ENCODE results near the gene BMPR1B.
"Not testable (repeated sequence)": the region's sequence is repeated elsewhere in the genome, so short reads cannot be mapped to it uniquely, and the experiment has no call there.

BMPR1B gene

DNA sequence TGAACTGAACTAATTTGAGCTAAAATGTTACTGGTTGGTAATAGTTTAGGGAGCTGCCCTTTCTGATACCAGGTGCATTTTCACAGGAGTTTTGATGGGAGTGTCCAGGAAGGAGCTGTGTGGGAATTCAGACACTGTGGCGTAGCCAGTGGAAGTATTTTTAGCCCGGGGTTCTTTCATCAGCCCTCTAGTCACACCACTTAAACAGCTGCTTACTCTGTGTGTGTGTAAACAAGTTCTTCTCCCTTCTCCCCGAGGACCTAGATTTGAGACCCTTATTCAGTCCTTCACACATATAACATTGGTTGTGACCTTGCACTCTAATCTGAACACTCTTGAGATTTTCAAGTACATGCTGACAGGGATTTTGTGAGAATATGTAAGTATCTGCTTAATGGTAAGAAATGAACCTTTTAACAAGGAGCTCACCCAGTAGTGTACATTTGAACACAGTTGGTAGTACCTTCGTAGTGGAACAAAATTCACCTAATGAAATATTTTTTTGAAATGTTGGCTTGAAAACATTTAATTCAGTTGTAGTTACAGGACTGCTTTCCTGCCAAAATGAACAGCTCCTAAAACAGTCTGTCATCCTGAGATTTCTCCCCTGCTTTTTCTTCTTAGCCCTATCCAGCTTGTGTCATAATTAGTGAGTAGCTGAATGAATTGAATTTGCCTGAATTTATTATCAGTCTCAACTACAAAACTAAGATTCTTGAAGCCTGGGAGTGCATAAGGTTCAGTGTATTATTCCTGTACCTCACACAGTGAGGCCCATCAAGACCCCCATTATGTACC is 61.8 kb downstream of the BMPR1B start:
- DNase-seq (ENCODE audit: insufficient read length, low spot score) (no peak), FAIRE-seq (no peak)
- TF ChIP-seq TAF1 (IDR thresholded peaks at IDR 0.05; ENCODE audit: low read depth, low read length) (no peak), POLR2AphosphoS5 (IDR thresholded peaks at IDR 0.05; ENCODE audit: low read depth, low read length) (no peak), SPI1 (IDR thresholded peaks at IDR 0.05; ENCODE audit: low read depth, low read length) (no peak), PAX5 (IDR thresholded peaks at IDR 0.05; ENCODE audit: insufficient read depth, low read length, severe bottlenecking) (no peak), POU2F2 (IDR thresholded peaks at IDR 0.05; ENCODE audit: low read depth, low read length) (no peak), POLR2A (IDR thresholded peaks at IDR 0.05; ENCODE audit: low read depth, low read length) (no peak)

DNA sequence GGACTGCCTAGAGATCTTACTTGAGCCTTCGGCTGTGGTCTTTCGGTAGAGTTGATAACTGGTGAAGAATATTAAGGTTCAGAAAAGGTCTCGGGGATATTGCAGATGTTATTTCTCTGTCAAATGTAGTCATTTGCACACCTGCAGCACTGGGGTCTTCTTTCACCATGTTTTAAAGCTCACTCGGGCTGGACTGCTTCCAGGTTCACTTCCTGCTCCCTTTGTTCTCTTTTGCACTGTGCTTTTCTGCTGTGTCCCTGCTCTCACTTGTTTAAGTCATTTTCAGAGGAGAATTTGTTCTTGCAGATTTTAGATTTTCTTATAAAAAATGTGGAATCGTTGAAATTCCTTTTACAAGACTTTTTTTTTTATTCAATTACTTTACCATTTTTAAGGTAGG is 68.5 kb downstream of the BMPR1B start:
- DNase-seq (ENCODE audit: insufficient read length, low spot score) (no peak), FAIRE-seq (no peak)
- TF ChIP-seq POU2F2 (IDR thresholded peaks at IDR 0.05; ENCODE audit: low read depth, low read length) (no peak), PAX5 (IDR thresholded peaks at IDR 0.05; ENCODE audit: insufficient read depth, low read length, severe bottlenecking) (no peak), TAF1 (IDR thresholded peaks at IDR 0.05; ENCODE audit: low read depth, low read length) (no peak), POLR2A (IDR thresholded peaks at IDR 0.05; ENCODE audit: low read depth, low read length) (no peak), SPI1 (IDR thresholded peaks at IDR 0.05; ENCODE audit: low read depth, low read length) (no peak), POLR2AphosphoS5 (IDR thresholded peaks at IDR 0.05; ENCODE audit: low read depth, low read length) (no peak)

DNA sequence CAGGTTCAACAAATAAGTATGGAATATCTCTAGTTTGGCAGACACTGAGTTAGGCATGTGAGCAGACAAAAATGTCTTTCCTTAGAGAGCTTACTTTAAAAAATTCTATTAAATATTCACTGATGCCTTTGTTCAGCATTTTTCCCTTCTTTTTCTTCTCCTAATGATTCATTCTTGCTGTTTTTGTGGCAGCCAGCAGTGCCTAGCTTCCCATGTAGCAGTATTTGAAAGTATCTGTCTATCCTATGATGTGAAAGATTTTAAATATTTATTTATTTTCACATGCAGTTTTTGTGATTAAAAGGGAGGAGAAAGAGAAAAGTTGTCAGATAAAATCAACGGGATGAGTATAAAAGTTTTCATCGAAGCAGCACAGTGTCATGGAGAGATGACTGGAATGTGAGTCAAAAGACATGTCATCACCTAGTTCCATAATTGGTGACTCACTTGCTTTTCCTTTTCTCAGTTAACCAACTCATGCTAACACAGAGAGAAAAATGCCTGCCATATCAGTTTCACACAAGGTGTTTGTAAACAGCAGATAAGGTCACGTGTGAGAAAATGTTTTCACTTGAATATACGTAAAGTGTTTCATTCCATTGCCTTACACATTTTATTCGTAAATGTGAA is 69.8 kb downstream of the BMPR1B start:
- no peak for DNase-seq (ENCODE audit: insufficient read length, low spot score)
- FAIRE-seq: no peak
- no peak for TF ChIP-seq TAF1 (IDR thresholded peaks at IDR 0.05; ENCODE audit: low read depth, low read length)
- no peak for TF ChIP-seq POLR2AphosphoS5 (IDR thresholded peaks at IDR 0.05; ENCODE audit: low read depth, low read length)
- no peak for TF ChIP-seq PAX5 (IDR thresholded peaks at IDR 0.05; ENCODE audit: insufficient read depth, low read length, severe bottlenecking)
- TF ChIP-seq POLR2A (IDR thresholded peaks at IDR 0.05; ENCODE audit: low read depth, low read length): no peak

DNA sequence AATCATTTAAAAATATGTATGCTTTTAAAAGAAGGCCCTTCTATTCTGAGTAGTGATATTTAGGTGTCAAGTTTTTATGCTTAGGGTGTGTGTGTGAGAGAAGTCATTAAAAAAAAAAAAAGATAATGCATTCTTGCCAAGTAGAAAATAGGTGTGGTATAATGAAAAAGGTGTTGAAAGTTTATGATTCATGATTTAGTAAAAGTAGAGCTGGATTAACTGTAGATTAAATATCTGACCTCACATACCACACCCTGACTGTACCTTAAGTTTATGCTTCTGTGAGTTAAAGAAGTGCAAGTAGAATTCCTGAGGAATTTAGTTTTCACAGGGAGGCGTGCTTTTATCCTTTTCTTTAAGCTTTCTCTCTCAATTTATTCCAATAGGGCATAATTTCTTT is 71.1 kb downstream of the BMPR1B start:
- DNase-seq (ENCODE audit: insufficient read length, low spot score) (no peak), FAIRE-seq (no peak)
- TF ChIP-seq SPI1 (IDR thresholded peaks at IDR 0.05; ENCODE audit: low read depth, low read length) (no peak), PAX5 (IDR thresholded peaks at IDR 0.05; ENCODE audit: insufficient read depth, low read length, severe bottlenecking) (no peak), POU2F2 (IDR thresholded peaks at IDR 0.05; ENCODE audit: low read depth, low read length) (no peak), POLR2AphosphoS5 (IDR thresholded peaks at IDR 0.05; ENCODE audit: low read depth, low read length) (no peak), POLR2A (IDR thresholded peaks at IDR 0.05; ENCODE audit: low read depth, low read length) (no peak), TAF1 (IDR thresholded peaks at IDR 0.05; ENCODE audit: low read depth, low read length) (no peak)

DNA sequence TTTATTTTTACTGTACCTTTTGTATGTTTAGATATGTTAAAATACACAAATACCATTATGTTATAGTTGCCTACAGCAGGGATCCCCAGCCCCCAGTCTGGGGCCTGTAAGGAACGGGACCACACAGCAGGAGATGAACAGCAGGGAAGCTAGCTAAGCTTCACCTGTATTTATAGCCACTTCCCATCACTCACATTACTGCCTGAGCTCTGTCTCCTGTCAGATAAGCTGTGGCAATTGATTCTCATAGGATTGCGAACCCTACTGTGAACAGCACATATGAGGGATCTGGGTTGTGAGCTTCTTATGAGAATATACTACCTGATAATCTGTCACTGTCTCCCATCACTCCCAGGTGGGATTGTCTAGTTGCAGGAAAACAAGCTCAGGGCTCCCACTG is 73.9 kb downstream of the BMPR1B start:
- DNase-seq (ENCODE audit: insufficient read length, low spot score) (no peak), FAIRE-seq (no peak)
- TF ChIP-seq POLR2AphosphoS5 (IDR thresholded peaks at IDR 0.05; ENCODE audit: low read depth, low read length) (no peak), PAX5 (IDR thresholded peaks at IDR 0.05; ENCODE audit: insufficient read depth, low read length, severe bottlenecking) (no peak), POU2F2 (IDR thresholded peaks at IDR 0.05; ENCODE audit: low read depth, low read length) (no peak), SPI1 (IDR thresholded peaks at IDR 0.05; ENCODE audit: low read depth, low read length) (no peak), TAF1 (IDR thresholded peaks at IDR 0.05; ENCODE audit: low read depth, low read length) (no peak), POLR2A (IDR thresholded peaks at IDR 0.05; ENCODE audit: low read depth, low read length) (no peak)

DNA sequence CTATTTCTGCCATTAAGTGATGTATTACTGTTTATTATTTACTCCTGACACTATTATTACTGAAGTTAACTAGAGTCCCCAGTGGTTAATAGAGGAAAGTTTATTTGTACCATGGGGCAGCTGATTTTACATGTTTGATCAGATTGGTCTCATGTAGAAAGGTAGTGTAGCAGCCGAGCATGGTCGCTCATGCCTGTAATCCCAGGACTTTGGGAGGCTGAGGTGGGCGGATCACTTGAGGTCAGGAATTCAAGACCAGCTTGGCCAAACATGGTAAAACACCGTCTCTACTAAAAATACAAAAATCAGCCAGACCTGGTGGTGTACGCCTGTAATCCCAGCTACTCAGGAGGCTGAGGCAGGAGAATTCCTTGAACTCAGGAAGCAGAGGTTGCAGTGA is 74.6 kb downstream of the BMPR1B start:
- not testable (repeated sequence) for FAIRE-seq; DNase-seq (ENCODE audit: insufficient read length, low spot score)

DNA sequence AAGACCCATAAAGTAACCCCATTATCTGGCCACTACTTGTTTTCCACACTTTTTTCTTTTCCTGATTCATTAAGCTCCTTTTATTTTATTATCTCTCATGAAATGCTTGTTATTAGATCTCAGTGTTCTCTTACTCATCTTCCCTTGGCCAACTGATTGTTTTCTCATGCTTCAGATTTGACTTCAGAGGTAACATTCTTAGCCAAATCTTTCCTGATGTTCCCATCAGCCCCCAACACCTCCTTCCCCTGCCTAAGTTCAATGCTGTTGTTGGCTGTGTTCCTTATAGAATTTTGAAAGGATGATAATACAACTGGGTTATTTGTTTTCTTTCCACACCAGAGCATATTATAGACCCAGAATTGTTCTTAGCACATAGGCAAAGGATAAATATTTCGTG is 75.6 kb downstream of the BMPR1B start:
- TF ChIP-seq PAX5 (IDR thresholded peaks at IDR 0.05; ENCODE audit: insufficient read depth, low read length, severe bottlenecking) (no peak), POLR2A (IDR thresholded peaks at IDR 0.05; ENCODE audit: low read depth, low read length) (no peak), SPI1 (IDR thresholded peaks at IDR 0.05; ENCODE audit: low read depth, low read length) (no peak), POLR2AphosphoS5 (IDR thresholded peaks at IDR 0.05; ENCODE audit: low read depth, low read length) (no peak), TAF1 (IDR thresholded peaks at IDR 0.05; ENCODE audit: low read depth, low read length) (no peak), POU2F2 (IDR thresholded peaks at IDR 0.05; ENCODE audit: low read depth, low read length) (no peak)
- DNase-seq (ENCODE audit: insufficient read length, low spot score): no peak
- no peak for FAIRE-seq

DNA sequence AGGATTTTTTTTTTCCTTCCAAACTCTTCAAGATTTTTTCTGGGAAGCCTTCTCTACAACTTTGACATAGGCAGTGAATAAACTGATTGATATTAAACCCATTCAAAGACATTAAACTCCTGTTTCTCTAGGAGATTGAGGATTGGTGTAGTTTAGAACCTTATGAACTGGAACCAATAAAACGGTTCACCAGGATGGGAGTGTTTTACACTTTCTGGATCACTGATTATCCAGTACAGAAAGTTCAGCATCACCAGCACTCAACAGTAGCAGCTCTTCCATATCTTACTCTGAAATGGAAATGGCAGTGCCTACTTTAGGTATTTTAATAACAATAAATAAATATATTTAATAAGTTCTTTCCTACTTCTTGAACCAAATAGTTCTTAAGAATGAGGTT is 76.7 kb downstream of the BMPR1B start:
- FAIRE-seq (no peak), DNase-seq (ENCODE audit: insufficient read length, low spot score) (no peak)
- TF ChIP-seq POU2F2 (IDR thresholded peaks at IDR 0.05; ENCODE audit: low read depth, low read length) (no peak), PAX5 (IDR thresholded peaks at IDR 0.05; ENCODE audit: insufficient read depth, low read length, severe bottlenecking) (no peak)

DNA sequence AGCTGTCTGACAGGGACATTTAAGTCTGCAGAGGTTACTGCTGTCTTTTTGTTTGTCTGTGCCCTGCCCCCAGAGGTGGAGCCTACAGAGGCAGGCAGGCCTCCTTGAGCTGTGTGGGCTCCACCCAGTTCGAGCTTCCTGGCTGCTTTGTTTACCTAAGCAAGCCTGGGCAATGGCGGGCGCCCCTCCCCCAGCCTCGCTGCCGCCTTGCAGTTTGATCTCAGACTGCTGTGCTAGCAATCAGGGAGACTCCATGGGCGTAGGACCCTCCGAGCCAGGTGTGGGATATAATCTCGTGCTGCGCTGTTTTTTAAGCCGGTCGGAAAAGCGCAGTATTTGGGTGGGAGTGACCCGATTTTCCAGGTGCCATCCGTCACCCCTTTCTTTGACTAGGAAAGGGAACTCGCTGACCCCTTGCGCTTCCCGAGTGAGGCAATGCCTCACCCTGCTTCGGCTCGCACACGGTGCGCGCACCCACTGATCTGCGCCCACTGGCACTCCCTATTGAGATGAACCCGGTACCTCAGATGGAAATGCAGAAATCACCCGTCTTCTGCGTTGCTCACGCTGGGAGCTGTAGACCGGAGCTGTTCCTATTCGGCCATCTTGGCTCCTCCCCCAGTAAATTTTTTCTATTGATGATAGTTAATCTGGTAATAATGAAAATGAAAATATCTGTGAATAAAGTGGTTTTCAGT is 83.6 kb downstream of the BMPR1B start:
- DNase-seq (ENCODE audit: insufficient read length, low spot score); FAIRE-seq: not testable (repeated sequence)

DNA sequence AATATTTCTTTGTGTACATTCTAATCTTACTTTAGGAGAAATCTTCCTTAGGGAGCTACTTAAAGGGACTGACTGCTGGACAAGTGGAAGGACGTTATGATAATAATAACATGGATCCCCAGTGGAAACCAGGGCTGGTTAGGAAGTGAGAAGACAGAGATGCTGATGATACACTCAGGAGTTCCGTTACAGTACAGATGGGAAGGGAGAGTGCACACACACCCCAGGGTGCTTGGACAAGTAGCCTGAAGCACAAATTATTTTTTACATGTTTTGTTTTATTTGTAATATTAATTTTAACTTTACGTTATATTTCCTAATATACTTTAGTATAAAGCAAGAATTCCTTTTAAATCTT is 84.1 kb downstream of the BMPR1B start:
- TF ChIP-seq POU2F2 (IDR thresholded peaks at IDR 0.05; ENCODE audit: low read depth, low read length) (no peak), POLR2AphosphoS5 (IDR thresholded peaks at IDR 0.05; ENCODE audit: low read depth, low read length) (no peak)
- DNase-seq (ENCODE audit: insufficient read length, low spot score): no peak
- no peak for FAIRE-seq

All from GM12891 (cell line).